Chondrocyte (in vitro differentiated cells): ENCODE results near the gene CRABP2. TPM values are rescaled to one million over a fixed set of nuclear protein-coding genes. Genes with fewer than 3 reads are reported as not detected.

Experiments
- DNase-seq: peaks from one replicate; pipeline ENCODE4 v3.0.0; 2021; ENCODE audit warnings: mixed read lengths, low spot score
- H3K27ac Mint-ChIP-seq: one replicate; pipeline ENCODE4 v1.8.0; 2021; ENCODE audit warnings: mild to moderate bottlenecking, moderate library complexity, mixed read lengths; ENCODE audit not compliant: unreplicated experiment
- H3K27me3 Mint-ChIP-seq: 2 replicates; pipeline ENCODE4 v1.8.0; 2021; ENCODE audit warnings: low read depth, mixed read lengths
- H3K36me3 Mint-ChIP-seq: 2 replicates; pipeline ENCODE4 v1.8.0; 2021; ENCODE audit warnings: low read depth, mixed read lengths
- H3K4me1 Mint-ChIP-seq: 2 replicates; pipeline ENCODE4 v1.8.0; 2021; ENCODE audit warnings: low read depth, mild to moderate bottlenecking, mixed read lengths
- H3K4me3 Mint-ChIP-seq: one replicate; pipeline ENCODE4 v1.8.0; 2021; ENCODE audit warnings: mild to moderate bottlenecking, moderate library complexity, mixed read lengths; ENCODE audit not compliant: unreplicated experiment
- H3K9me3 Mint-ChIP-seq: 2 replicates; pipeline ENCODE4 v1.8.0; 2021; ENCODE audit warnings: low read depth, mixed read lengths
- total RNA-seq: library from RNA; stranded (reverse); gene quantifications from 3 replicates; pipeline ENCODE4 v1.2.1, GENCODE V29; 2021
- TF ChIP-seq, protein P1 (sequence below): fragments of 200-600 bp; sonication (generic); IDR thresholded peaks from 2 replicates; pipeline ENCODE4 v1.5.0; 2021; ENCODE audit warnings: antibody characterized with exemption, mild to moderate bottlenecking, moderate library complexity

CRABP2 gene
- total RNA-seq, 1 donor from 2014 or later: 93.5 TPM

DNA sequence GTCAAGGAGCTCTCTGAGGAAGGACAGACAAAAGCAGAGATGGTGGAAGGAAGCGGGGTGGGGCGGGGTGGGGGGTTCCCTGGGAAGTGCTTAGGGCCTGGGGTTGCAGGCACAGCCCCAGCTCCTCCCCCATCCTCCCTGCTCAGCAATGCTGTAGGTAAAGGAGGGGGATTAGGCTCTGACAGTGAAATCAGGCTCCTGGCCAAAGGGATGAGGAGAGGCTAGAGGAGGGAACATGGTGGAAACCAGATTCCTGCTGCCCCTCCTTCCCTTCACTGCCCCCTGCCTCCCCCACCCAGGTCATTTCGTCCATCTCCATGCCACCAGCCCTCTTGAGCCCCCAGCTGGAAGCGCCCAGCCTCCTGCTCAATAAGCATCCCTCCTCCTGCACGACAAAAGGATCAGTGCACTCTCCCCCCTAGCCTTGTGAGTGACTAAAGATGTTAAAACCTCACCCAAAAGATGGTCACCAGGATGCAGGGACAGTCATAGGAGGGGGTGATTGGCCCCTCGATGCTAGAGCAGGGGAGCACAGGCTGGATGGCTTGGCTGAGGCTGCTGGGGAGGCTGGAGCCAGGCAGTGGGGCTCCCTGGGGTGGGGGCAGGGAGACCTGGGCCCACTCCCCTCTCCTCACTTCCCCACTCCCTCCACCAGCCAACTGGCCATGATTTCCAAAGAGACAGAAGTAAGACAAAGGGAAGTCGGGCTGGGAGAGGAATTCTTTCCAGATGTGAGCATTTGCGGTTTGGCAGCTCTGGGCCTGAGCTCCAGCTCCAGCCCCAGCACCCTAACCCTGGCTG, 2.2 kb upstream of the CRABP2 start:
- Mint-ChIP-seq H3K27ac (peak overlapping the region; percentile 87), H3K9me3 (no peaks in the 10 kb centered on the region), H3K4me1 (peaks cover 92% of the 10 kb centered on the region), H3K27me3 (no peaks in the 10 kb centered on the region), H3K4me3 (no peak overlapping the region), H3K36me3 (no peaks in the 10 kb centered on the region)
- DNase-seq: no peak
- TF ChIP-seq, protein P1, sequence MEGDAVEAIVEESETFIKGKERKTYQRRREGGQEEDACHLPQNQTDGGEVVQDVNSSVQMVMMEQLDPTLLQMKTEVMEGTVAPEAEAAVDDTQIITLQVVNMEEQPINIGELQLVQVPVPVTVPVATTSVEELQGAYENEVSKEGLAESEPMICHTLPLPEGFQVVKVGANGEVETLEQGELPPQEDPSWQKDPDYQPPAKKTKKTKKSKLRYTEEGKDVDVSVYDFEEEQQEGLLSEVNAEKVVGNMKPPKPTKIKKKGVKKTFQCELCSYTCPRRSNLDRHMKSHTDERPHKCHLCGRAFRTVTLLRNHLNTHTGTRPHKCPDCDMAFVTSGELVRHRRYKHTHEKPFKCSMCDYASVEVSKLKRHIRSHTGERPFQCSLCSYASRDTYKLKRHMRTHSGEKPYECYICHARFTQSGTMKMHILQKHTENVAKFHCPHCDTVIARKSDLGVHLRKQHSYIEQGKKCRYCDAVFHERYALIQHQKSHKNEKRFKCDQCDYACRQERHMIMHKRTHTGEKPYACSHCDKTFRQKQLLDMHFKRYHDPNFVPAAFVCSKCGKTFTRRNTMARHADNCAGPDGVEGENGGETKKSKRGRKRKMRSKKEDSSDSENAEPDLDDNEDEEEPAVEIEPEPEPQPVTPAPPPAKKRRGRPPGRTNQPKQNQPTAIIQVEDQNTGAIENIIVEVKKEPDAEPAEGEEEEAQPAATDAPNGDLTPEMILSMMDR: no peak

- Mint-ChIP-seq H3K4me3 (peak overlapping the region; percentile 81), H3K27me3 (no peaks in the 10 kb centered on the region), H3K4me1 (peaks cover 85% of the 10 kb centered on the region), H3K27ac (peak overlapping the region; percentile 87), H3K36me3 (no peaks in the 10 kb centered on the region), H3K9me3 (no peaks in the 10 kb centered on the region)
- no peak for DNase-seq
- TF ChIP-seq, protein P1: no peak
Measured at GRCh38 chr1:156706657-156707416, 1.5 kb upstream of the CRABP2 start.

DNA sequence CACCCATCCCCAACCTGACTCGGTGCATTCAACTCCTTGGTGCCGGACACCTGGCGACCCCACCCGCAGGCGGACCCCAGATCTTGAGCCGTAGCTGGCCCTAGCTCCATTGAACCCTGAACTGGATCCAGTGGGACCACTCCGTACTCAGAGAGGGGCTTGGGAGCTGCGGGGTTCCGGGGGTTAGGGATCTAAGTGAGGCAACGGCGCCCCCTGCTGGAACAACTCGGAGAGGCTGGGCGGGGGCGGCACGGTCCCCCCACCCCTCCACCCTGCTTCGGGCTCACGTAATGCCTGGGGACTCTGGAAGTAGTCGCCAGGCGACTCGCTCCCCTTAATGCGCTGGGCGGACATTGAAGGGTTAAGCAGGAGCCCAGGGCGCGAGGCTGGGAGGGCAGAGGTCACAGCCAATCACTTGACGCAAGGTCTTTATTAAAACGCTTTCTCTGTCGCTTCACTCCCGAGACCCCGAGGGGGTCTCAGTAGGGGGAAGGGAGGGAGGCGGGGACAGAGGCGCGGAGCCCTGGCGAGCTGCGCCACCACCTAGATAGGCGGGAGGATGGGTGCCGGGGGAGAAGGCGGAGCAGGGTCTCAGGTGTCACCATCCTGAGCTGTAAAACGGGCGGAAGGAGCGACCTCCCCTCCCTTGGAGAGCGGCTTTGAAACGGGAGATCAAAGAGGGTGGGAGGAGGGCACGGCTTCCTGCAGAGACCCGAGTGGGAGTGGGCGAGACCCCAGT, 704 bp upstream of the CRABP2 start:
- peaks cover 79% of the 10 kb centered on the region for H3K4me1 Mint-ChIP-seq
- H3K4me3 Mint-ChIP-seq: peak overlapping the region; percentile 81
- H3K27me3 Mint-ChIP-seq: no peaks in the 10 kb centered on the region
- no peaks in the 10 kb centered on the region for H3K9me3 Mint-ChIP-seq
- peak overlapping the region; percentile 85 for H3K27ac Mint-ChIP-seq
- TF ChIP-seq, protein P1: peak; percentile 99
- no peak for DNase-seq
- H3K36me3 Mint-ChIP-seq: no peaks in the 10 kb centered on the region

GRCh38 chr1:156704930-156705320, 458 bp downstream of the CRABP2 start:
- TF ChIP-seq, protein P1: no peak
- Mint-ChIP-seq H3K36me3 (peaks cover 4% of the 10 kb centered on the region), H3K4me3 (peak overlapping the region; percentile 81), H3K4me1 (peaks cover 67% of the 10 kb centered on the region), H3K9me3 (no peaks in the 10 kb centered on the region), H3K27me3 (no peaks in the 10 kb centered on the region), H3K27ac (peak overlapping the region; percentile 79)
- no peak for DNase-seq

DNA sequence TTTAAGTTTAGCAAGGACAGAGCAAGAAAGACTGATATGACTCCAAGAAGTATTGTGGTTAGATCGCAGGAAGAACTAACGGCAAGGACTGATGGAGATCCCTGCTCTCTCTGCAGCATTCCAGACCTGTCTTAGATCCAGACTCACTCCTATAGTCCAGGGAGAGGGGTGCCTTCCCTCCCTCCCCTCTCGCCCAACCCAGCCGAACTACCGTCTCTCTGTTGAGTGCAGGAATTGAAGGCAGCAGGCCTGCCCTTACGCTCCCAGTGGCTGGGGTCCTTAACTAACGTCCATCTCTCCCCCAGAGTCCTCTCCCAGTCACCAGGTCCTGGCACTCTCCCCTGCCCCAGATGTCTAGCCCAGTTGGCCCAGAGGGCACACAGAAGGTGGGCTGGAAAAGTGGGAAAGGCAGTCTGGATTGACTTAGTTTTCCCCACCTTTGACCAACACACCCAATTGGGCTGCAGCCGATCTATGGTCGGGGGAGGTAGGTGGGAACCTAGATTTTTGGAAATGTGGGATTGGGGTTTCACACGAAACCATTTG, 1.1 kb downstream of the CRABP2 start:
- Mint-ChIP-seq H3K4me3 (peak overlapping the region; percentile 81), H3K9me3 (no peaks in the 10 kb centered on the region), H3K27ac (peak overlapping the region; percentile 63), H3K4me1 (peaks cover 60% of the 10 kb centered on the region), H3K27me3 (no peaks in the 10 kb centered on the region), H3K36me3 (peaks cover 8% of the 10 kb centered on the region)
- TF ChIP-seq, protein P1: no peak
- DNase-seq: no peak
